PFSK-1 (cell line): Measurements from ENCODE around the gene TCTA.

Experiments used
- FOXP2 ChIP-seq: optimal IDR thresholded peaks from 2 replicates; pipeline ENCODE3; 2011; ENCODE audit warnings: borderline replicate concordance, control low read depth, inconsistent platforms; ENCODE audit not compliant: insufficient read depth; ENCODE audit errors: extremely low read length, extremely low read depth
- POLR2AphosphoS5 ChIP-seq: IDR thresholded peaks from 2 replicates; pipeline ENCODE4 v1.6.1; 2012; ENCODE audit warnings: low read depth, mild to moderate bottlenecking, control low read depth, low read length, moderate library complexity
- REST ChIP-seq, 2 experiments: IDR thresholded peaks; 2 replicates each; pipeline versions ENCODE4 v1.6.1 to v1.8.0; 2011 to 2012; ENCODE audit warnings: low read depth in 2 of 2, low read length in 2 of 2, control low read depth in 1 of 2, inconsistent platforms in 1 of 2, mild to moderate bottlenecking in 1 of 2, moderate library complexity in 1 of 2; ENCODE audit not compliant: insufficient read depth in 1 of 2
- TAF1 ChIP-seq: IDR thresholded peaks from 2 replicates; pipeline ENCODE4 v1.6.1; 2012; ENCODE audit warnings: low read length, control low read depth, borderline replicate concordance; ENCODE audit not compliant: insufficient read depth

DNA sequence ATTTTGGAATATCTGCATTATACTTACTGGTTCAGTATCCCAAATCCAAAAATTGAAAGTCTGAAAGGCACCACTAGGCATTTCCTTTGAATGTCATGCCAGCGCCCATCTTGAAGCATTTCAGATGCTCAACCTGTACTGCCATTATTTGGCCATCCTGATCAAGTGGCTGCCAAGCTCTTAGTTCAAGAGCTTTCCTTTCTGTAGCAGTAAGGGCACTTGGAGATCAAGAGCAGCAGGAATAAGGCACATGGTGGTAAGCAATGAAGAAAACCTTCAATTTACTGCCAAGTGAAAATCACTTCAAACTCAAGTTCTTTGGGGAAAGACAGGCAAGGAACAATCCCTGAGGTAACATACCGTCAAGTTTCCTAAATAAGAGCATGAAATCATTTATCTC is 10.5 kb upstream of the TCTA start:
- no peak for TF ChIP-seq TAF1
- no peak for TF ChIP-seq POLR2AphosphoS5
- TF ChIP-seq REST (IDR thresholded peaks at IDR 0.05; ENCODE audit: insufficient read depth in 1 of 2, low read depth in 2 of 2, low read length in 2 of 2): no peak
- TF ChIP-seq FOXP2: no peak
